BLaER1 treated with 17β-estradiol and CSF1 and Interleukin-3, amounts not matched to agents 10 nM and 100 nM (cell line): ENCODE measurements around the gene ANKRD11.
"Not testable (repeated sequence)": the region's sequence is repeated elsewhere in the genome, so short reads cannot be mapped to it uniquely, and the experiment has no call there.

Experiments
- H3K27ac ChIP-seq, 11 experiments: shearing (Covaris generic); formaldehyde crosslinking; 2 replicates each; pipeline ENCODE4 v1.8.1; 2022
- H3K27me3 ChIP-seq, 11 experiments: shearing (Covaris generic); formaldehyde crosslinking; 2 replicates each; pipeline ENCODE4 v1.8.1; 2022
- H3K36me3 ChIP-seq, 11 experiments: shearing (Covaris generic); formaldehyde crosslinking; 2 replicates each; pipeline ENCODE4 v1.8.1; 2022
- H3K4me1 ChIP-seq, 10 experiments: shearing (Covaris generic); formaldehyde crosslinking; 2 replicates each; pipeline ENCODE4 v1.8.1; 2022
- H3K4me2 ChIP-seq, 11 experiments: shearing (Covaris generic); formaldehyde crosslinking; 2 replicates each; pipeline ENCODE4 v1.8.1; 2022
- H3K4me3 ChIP-seq, 10 experiments: shearing (Covaris generic); formaldehyde crosslinking; 2 replicates each; pipeline ENCODE4 v1.8.1; 2022
- H3K9ac ChIP-seq, 11 experiments: shearing (Covaris generic); formaldehyde crosslinking; 2 replicates each; pipeline ENCODE4 v1.8.1; 2022
- H3K9me3 ChIP-seq, 11 experiments: shearing (Covaris generic); formaldehyde crosslinking; replicated peaks in 1 of 11; 2 replicates each; pipeline ENCODE4 v1.8.1; 2022
- H4K20me1 ChIP-seq, 11 experiments: shearing (Covaris generic); formaldehyde crosslinking; 2 replicates each; pipeline ENCODE4 v1.8.1; 2022
- Cebpa-rat ChIP-seq, 11 experiments: shearing (Covaris generic); IDR thresholded peaks; 2 replicates each; pipeline ENCODE4 v1.8.1; 2022

Gene ANKRD11

DNA sequence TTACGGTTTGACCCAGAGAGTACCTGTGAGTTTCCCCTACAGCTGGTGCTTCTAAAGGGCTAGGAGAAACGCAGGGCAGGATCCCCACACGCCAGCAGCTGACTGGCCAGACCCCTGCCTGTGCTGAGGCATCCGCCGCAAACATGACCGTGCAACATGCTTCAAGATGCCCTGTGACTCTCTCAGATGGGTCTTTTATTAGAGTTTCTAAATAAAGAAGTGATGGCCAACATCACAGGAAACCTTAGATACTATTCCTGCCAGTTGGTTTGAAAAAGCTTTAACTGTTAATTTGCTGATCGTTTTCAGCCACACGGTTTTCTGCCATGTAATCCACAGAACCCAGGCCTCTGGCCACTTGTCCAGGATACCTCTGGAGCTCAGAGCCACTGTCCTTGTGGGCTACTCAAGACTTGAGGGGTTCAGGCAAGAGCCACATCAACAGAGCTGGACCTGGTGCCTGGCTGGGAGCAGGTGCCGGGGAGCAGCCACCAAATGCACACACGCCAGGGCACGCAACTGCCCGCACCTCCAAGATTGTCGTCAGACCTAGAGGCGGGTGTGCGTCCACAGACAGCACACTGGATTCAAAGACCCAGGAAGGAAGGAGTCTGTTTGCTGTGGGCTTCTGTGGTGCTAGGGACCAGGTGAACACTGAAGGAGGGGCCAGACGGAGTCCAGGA, 154.4 kb downstream of the ANKRD11 start:
- peaks cover 100% of the 10 kb centered on the region in 11 experiments for H4K20me1 ChIP-seq
- H3K36me3 ChIP-seq, result peaks cover 0 to 9% (median 0%) of the 10 kb centered on the region in 11 experiments; a peak in 4 of 22 replicates
- peak overlapping the region in 7 of 10 experiments; percentile 1 to 55 (median 29); a peak in 8 of 20 replicates for H3K4me3 ChIP-seq
- no peaks in the 10 kb centered on the region for H3K9me3 ChIP-seq
- peak overlapping the region; percentile 75 to 98 (median 90) for H3K4me2 ChIP-seq
- H3K27ac ChIP-seq, result peak overlapping the region in 9 of 11 experiments; percentile 11 to 67 (median 48); a peak in 15 of 22 replicates
- H3K27me3 ChIP-seq, result no peaks in the 10 kb centered on the region
- TF ChIP-seq Cebpa-rat (IDR thresholded peaks at IDR 0.05), result no peak
- peaks cover 99 to 100% (median 100%) of the 10 kb centered on the region in 10 experiments for H3K4me1 ChIP-seq
- peak overlapping the region; percentile 13 to 73 (median 54); a peak in 19 of 22 replicates for H3K9ac ChIP-seq

DNA sequence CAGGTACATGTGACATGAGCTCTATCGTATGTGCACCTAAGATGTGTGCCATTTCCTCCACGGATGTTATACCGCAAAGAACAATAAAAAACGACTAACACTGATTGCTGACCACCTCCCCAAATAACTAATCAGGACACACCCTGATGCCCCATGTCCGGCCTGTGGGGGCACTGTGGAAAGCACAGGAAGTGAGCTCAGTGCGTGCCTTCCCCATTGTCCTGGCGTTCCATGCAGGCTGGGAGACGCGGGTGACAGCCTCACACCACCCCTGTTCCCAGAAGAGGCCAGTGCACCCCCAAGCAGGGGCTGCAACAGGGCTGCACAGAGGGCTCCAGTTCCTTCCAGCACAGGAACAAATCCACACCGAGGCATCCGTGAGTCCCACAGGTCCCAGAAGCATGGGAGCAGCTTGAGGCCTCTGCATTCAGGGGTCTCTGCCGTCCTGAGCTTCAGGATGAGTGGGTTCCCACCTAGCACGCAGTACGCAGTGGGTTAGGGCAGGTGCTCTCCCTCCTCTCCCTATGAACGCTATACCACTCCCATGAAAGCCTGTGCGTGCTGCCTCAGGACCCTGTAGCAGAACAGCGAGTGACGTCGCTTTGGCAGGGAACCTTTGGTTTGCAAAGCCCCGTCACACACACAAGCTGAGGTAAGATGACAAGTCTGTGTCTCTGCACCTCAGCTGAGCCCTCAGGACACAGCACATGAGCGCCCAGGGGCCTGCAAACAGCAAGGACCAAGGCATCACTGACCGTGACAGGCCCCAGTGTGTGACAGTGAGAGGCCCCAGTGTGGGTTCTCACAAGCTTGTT, 155.2 kb downstream of the ANKRD11 start:
- no peaks in the 10 kb centered on the region for H3K27me3 ChIP-seq
- peaks cover 100% of the 10 kb centered on the region in 11 experiments for H4K20me1 ChIP-seq
- peaks cover 0 to 7% (median 0%) of the 10 kb centered on the region in 11 experiments; a peak in 5 of 22 replicates for H3K36me3 ChIP-seq
- no peaks in the 10 kb centered on the region for H3K9me3 ChIP-seq
- no peak for TF ChIP-seq Cebpa-rat (IDR thresholded peaks at IDR 0.05)
- H3K4me2 ChIP-seq, result peak overlapping the region; percentile 75 to 98 (median 90)
- 0 out of 20 replicates have a peak overlapping the region, but pooled peaks of 3 of the 10 experiments have one; percentile 5 to 30 (median 29) for H3K4me3 ChIP-seq
- H3K27ac ChIP-seq, result peak overlapping the region in 8 of 11 experiments; percentile 10 to 67 (median 40); a peak in 13 of 22 replicates
- H3K9ac ChIP-seq, result peak overlapping the region; percentile 9 to 73 (median 54); a peak in 15 of 22 replicates
- peaks cover 99 to 100% (median 100%) of the 10 kb centered on the region in 10 experiments for H3K4me1 ChIP-seq

DNA sequence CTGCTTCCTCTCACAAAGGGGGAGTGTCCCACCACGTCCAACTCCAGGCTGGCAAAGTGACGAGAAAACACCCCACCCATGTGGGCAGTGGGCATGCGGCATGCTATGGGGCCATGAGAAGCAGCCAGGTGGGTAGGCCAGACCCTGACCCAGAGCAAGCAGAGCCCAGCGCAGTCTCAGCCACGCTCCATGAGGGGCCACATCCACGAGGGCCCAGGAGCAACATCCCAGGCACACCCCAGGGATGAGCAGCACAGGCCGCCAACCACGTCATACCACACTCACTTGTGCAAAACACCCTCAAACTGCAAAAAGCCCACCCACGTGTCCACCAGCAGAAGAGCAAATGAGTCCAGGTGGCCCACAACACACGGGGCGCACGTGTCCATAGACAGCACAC, 155.9 kb downstream of the ANKRD11 start:
- Histone ChIP-seq H3K4me2 (peak overlapping the region; percentile 75 to 98 (median 90)), H3K27me3 (no peaks in the 10 kb centered on the region), H3K9ac (peak overlapping the region in 10 of 11 experiments; percentile 0 to 73 (median 28); a peak in 11 of 22 replicates), H4K20me1 (peaks cover 100% of the 10 kb centered on the region in 11 experiments), H3K36me3 (peaks cover 0 to 7% (median 0%) of the 10 kb centered on the region in 11 experiments; a peak in 5 of 22 replicates), H3K9me3 (no peaks in the 10 kb centered on the region), H3K27ac (peak overlapping the region in 9 of 11 experiments; percentile 6 to 67 (median 24); a peak in 11 of 22 replicates), H3K4me1 (peaks cover 99 to 100% (median 100%) of the 10 kb centered on the region in 10 experiments), H3K4me3 (no peak overlapping the region)
- no peak for TF ChIP-seq Cebpa-rat (IDR thresholded peaks at IDR 0.05)

DNA sequence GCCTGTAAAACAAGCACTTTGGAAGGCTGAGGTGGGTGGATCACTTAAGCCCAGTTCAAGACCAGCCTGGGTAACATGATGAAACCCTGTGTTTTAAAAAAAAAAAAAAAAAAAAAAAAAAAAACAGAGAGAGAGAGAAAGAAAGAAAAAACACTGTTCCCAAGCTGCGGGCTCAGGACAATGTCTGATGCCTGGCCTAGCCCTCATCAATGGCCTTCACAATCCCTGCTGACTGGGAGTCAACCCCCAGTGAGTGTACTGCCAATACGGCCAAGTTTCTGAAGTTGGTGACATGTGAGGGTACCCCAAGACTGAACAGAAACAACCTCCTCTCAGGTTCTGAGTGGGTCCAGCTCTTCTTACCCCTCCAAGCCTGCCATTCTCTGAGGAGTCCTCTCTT, 156.3 kb downstream of the ANKRD11 start:
- H3K4me3 ChIP-seq, result no peak overlapping the region
- no peak for TF ChIP-seq Cebpa-rat (IDR thresholded peaks at IDR 0.05)
- H3K27me3 ChIP-seq, result no peaks in the 10 kb centered on the region
- peak overlapping the region in 9 of 11 experiments; percentile 6 to 67 (median 24); a peak in 12 of 22 replicates for H3K27ac ChIP-seq
- H3K36me3 ChIP-seq, result peaks cover 0 to 8% (median 3%) of the 10 kb centered on the region in 11 experiments; a peak in 16 of 22 replicates
- no peaks in the 10 kb centered on the region for H3K9me3 ChIP-seq
- peak overlapping the region in 10 of 11 experiments; percentile 0 to 73 (median 28); a peak in 11 of 22 replicates for H3K9ac ChIP-seq
- peaks cover 100% of the 10 kb centered on the region in 11 experiments for H4K20me1 ChIP-seq
- peaks cover 99 to 100% (median 100%) of the 10 kb centered on the region in 10 experiments for H3K4me1 ChIP-seq
- H3K4me2 ChIP-seq, result peak overlapping the region; percentile 75 to 98 (median 90)

DNA sequence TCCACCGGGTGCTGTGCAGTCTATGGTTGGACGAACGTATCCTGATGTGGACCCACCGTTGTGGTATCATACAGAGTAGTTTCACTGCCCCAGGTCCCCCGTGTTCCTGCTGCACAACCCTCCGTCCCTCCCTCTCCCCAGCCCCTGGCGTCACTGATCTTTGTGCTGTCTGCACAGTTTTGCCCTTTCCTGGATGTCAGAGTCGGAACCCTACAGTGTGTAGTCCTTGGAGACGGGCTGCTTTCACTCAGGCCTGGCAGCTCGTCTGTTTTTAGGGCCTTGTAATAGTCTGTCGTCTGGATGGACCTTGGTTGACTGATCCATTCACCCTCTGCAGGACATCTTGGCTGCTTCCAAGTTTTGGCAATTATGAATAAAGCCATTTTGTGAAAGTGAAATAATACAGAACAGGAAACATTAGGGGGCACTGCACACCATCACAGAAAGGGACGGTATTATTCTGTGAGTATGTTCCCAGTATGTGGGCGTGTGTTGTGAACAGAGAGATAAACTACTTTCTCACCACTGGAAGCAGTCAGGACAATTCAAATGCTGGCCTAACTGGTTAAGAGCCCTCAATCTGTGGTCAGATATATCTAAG, 156.9 kb downstream of the ANKRD11 start:
- peaks cover 98 to 100% (median 100%) of the 10 kb centered on the region in 10 experiments for H3K4me1 ChIP-seq
- peaks cover 100% of the 10 kb centered on the region in 11 experiments for H4K20me1 ChIP-seq
- peak overlapping the region in 7 of 11 experiments; percentile 0 to 73 (median 41); a peak in 6 of 22 replicates for H3K9ac ChIP-seq
- H3K4me3 ChIP-seq, H3K9me3 ChIP-seq, H3K27me3 ChIP-seq: not testable (repeated sequence)
- H3K27ac ChIP-seq, result peak overlapping the region in 7 of 11 experiments; percentile 9 to 68 (median 36); a peak in 8 of 22 replicates
- peaks cover under 1 to 14% (median 8%) of the 10 kb centered on the region in 11 experiments; a peak in 18 of 22 replicates for H3K36me3 ChIP-seq
- peak overlapping the region; percentile 75 to 98 (median 90) for H3K4me2 ChIP-seq

DNA sequence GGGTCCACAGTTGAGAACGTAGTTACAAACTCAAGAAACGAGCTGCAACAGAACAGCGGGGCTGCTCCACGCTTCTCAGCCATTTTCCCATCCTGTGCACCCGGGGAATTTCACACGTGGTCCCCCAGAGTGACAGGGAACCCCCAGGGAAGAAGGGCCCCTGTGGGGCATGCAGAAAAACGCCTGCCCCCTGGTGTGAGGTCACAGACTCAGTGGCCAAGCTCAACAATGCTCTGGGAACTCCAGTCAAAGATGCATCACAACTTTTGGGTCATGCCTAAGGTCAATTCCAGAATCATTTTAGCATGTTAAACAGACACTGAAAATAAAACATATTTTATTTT, 157.5 kb downstream of the ANKRD11 start:
- Histone ChIP-seq H3K4me2 (peak overlapping the region; percentile 62 to 98 (median 90); a peak in 21 of 22 replicates), H3K36me3 (peaks cover 6 to 17% (median 13%) of the 10 kb centered on the region in 11 experiments; a peak in 19 of 22 replicates), H3K4me3 (no peak overlapping the region), H3K27me3 (no peaks in the 10 kb centered on the region), H3K27ac (peak overlapping the region in 4 of 11 experiments; percentile 3 to 68 (median 24); a peak in 3 of 22 replicates), H3K4me1 (peaks cover 98 to 100% (median 100%) of the 10 kb centered on the region in 10 experiments), H3K9me3 (no peaks in the 10 kb centered on the region), H3K9ac (peak overlapping the region in 8 of 11 experiments; percentile 6 to 70 (median 26); a peak in 10 of 22 replicates), H4K20me1 (peaks cover 100% of the 10 kb centered on the region in 11 experiments)
- no peak for TF ChIP-seq Cebpa-rat (IDR thresholded peaks at IDR 0.05)

DNA sequence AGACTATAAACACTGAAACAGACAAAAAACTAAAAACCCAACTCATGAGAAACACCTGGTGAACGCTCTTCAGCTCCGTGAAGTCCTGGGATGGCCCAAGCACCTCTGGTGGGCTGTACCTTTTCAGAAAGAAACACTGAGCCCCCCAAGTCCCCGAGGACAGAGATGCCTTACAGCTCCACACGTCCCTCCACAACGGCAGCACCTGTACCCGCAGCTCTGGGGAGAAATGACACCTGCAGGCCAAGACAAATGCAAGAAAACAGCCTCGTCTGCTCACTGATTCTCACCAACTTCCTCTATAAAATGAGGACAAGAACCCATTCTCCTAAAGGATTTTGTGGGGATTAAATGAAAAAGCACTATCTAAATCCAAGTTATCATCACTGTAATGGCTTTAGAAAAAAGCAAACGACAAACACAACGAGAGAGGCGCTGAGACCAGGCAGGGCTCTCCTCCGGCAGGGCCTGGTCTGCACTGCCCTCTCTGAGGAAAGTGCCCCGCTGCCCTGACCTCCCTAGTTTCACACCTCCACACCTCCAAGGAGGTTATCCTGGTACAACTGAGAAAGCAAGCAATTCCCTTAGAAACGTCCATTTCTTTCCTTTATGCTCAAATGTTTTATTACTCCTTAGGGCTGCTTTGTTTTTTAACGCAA, 158.0 kb downstream of the ANKRD11 start:
- H3K36me3 ChIP-seq, result peaks cover 6 to 15% (median 13%) of the 10 kb centered on the region in 11 experiments; a peak in 18 of 22 replicates
- no peaks in the 10 kb centered on the region for H3K9me3 ChIP-seq
- H3K9ac ChIP-seq, result peak overlapping the region in 9 of 11 experiments; percentile 6 to 70 (median 19); a peak in 12 of 22 replicates
- H3K4me1 ChIP-seq, result peaks cover 94 to 100% (median 100%) of the 10 kb centered on the region in 10 experiments
- H3K4me2 ChIP-seq, result peak overlapping the region; percentile 62 to 98 (median 90)
- no peaks in the 10 kb centered on the region for H3K27me3 ChIP-seq
- H3K4me3 ChIP-seq, result no peak overlapping the region
- peak overlapping the region in 7 of 11 experiments; percentile 25 to 68 (median 30); a peak in 6 of 22 replicates for H3K27ac ChIP-seq
- H4K20me1 ChIP-seq, result peaks cover 100% of the 10 kb centered on the region in 11 experiments
- TF ChIP-seq Cebpa-rat (IDR thresholded peaks at IDR 0.05), result no peak
